ENCODE results near the gene FNDC3B. TPM values are rescaled to one million over a fixed set of nuclear protein-coding genes. Genes with fewer than 3 reads are reported as not detected.

The FNDC3B gene
- total and polyA plus RNA-seq, 9 donors = 22.1 to 198 (median 108) TPM

- Histone ChIP-seq H3K9me3 (no peaks in the 10 kb centered on the region), H3K27me3 (no peaks in the 10 kb centered on the region), H3K4me1 (ENCODE audit: insufficient read depth) (peaks cover 1% of the 10 kb centered on the region), H3K36me3 (no peaks in the 10 kb centered on the region), H3K4me3 (no peak overlapping the region), H3K27ac (no peak overlapping the region)
- intact Hi-C loops (cut with DNase I) = no loop called here
- TF ChIP-seq EP300 (IDR thresholded peaks at IDR 0.05) (no peak), CTCF (IDR thresholded peaks at IDR 0.05) (no peak), POLR2A (IDR thresholded peaks at IDR 0.05) (no peak)
- no peak for DNase-seq
- WGBS, 3 donors = 62 to 79% (median 65%) methylated on average over 3 of the region's 3 CpGs
These were observed 107.0 kb downstream of the FNDC3B start for GRCh38 chr3:172146349-172146748.

GRCh38 chr3:172147113-172147818 is 107.9 kb downstream of the FNDC3B start:
- H3K27ac ChIP-seq = no peak overlapping the region
- WGBS, 3 donors = 90 to 96% (median 94%) methylated on average over 8 of the region's 8 CpGs
- TF ChIP-seq POLR2A (IDR thresholded peaks at IDR 0.05) (no peak), CTCF (IDR thresholded peaks at IDR 0.05) (no peak), EP300 (IDR thresholded peaks at IDR 0.05) (no peak)

GRCh38 chr3:172148241-172148640 is 108.9 kb downstream of the FNDC3B start:
- no peak overlapping the region for H3K4me3 ChIP-seq
- intact Hi-C loops (cut with DNase I) = no loop called here
- H3K36me3 ChIP-seq = no peaks in the 10 kb centered on the region
- TF ChIP-seq EP300 (IDR thresholded peaks at IDR 0.05) (no peak), POLR2A (IDR thresholded peaks at IDR 0.05) (no peak), CTCF (IDR thresholded peaks at IDR 0.05) (no peak)
- H3K4me1 ChIP-seq (ENCODE audit: insufficient read depth) = peaks cover 7% of the 10 kb centered on the region
- DNase-seq = no peak
- no peaks in the 10 kb centered on the region for H3K27me3 ChIP-seq
- WGBS, 3 donors = 83 to 91% (median 88%) methylated on average over 2 of the region's 2 CpGs
- H3K27ac ChIP-seq = no peak overlapping the region
- no peaks in the 10 kb centered on the region for H3K9me3 ChIP-seq

More at GRCh38 chr3:172147113-172147818, 107.9 kb downstream of the FNDC3B start:
- Histone ChIP-seq H3K9me3 (no peaks in the 10 kb centered on the region), H3K4me1 (ENCODE audit: insufficient read depth) (peaks cover 4% of the 10 kb centered on the region), H3K27me3 (no peaks in the 10 kb centered on the region), H3K36me3 (no peaks in the 10 kb centered on the region), H3K4me3 (no peak overlapping the region)
- no peak for DNase-seq
- intact Hi-C loops (cut with DNase I) = no loop called here

- DNase-seq = no peak
- H3K4me3 ChIP-seq = no peak overlapping the region
- WGBS, 3 donors = 93 to 96% (median 95%) methylated on average over 3 of the region's 3 CpGs
- TF ChIP-seq POLR2A (IDR thresholded peaks at IDR 0.05) = no peak
- TF ChIP-seq CTCF (IDR thresholded peaks at IDR 0.05) = no peak
- TF ChIP-seq EP300 (IDR thresholded peaks at IDR 0.05) = no peak
- no peak overlapping the region for H3K27ac ChIP-seq
- peaks cover 11% of the 10 kb centered on the region for H3K4me1 ChIP-seq (ENCODE audit: insufficient read depth)
- no peaks in the 10 kb centered on the region for H3K36me3 ChIP-seq
- intact Hi-C loops (cut with DNase I) = no loop called here
- H3K9me3 ChIP-seq = no peaks in the 10 kb centered on the region
- H3K27me3 ChIP-seq = no peaks in the 10 kb centered on the region
These were observed 109.6 kb downstream of the FNDC3B start for GRCh38 chr3:172148702-172149565.
